A549 (cell line): Measurements from ENCODE around the gene GLB1L3. TPM values are rescaled to one million over a fixed set of nuclear protein-coding genes. Genes with fewer than 3 reads are reported as not detected.

ENCODE experiments used
- ATAC-seq, 2 experiments: fragments of 200-7000 bp in 1 of 2; fragments of >200 bp in 1 of 2; cut with Nextera tagmentation in 1 of 2; cut with Tn5 transposase in 1 of 2; 3 replicates each; pipeline versions ENCODE4 v1.8.0 to v1.9.1; 2018 to 2020; ENCODE audit warnings: mild to moderate bottlenecking in 1 of 2, moderate library complexity in 1 of 2
- CTCF ChIA-PET: fragments of 300-600 bp; sonication (Branson Sonifier 250); formaldehyde crosslinking; extraction: SDS; loops from one replicate; lab custom pipeline; 2021; ENCODE audit warnings: antibody characterized with exemption, inconsistent platforms; lab: Yijun Ruan, JAX
- POLR2A ChIA-PET: fragments of 350-600 bp; formaldehyde crosslinking; extraction: SDS; loops from one replicate; lab custom pipeline; 2021; ENCODE audit warnings: antibody characterized with exemption, inconsistent platforms; lab: Yijun Ruan, JAX
- DNase-seq, 2 experiments: peaks; one replicate each; pipeline versions ENCODE4 v3.0.0 to v3.0.0-alpha.2; 2011 to 2016; ENCODE audit warnings: low read depth in 1 of 2, low spot score in 1 of 2
- FAIRE-seq: peaks from 2 replicates; lab custom pipeline; 2011; peaks lifted over from hg19 to GRCh38; lab: Jason Lieb, UNC
- H3K27ac ChIP-seq, 2 experiments: fragments of >200 bp; sonication (Bioruptor Twin); formaldehyde crosslinking; 3 replicates each; pipeline ENCODE4 v1.5.1; 2016 to 2017
- H3K4me1 ChIP-seq: fragments of >200 bp; sonication (Bioruptor Twin); formaldehyde crosslinking; 3 replicates; pipeline ENCODE4 v1.6.1; 2016
- H3K4me2 ChIP-seq: fragments of >200 bp; sonication (Bioruptor Twin); formaldehyde crosslinking; 3 replicates; pipeline ENCODE4 v1.6.1; 2016
- H3K4me3 ChIP-seq: fragments of >200 bp; sonication (Bioruptor Twin); formaldehyde crosslinking; 3 replicates; pipeline ENCODE4 v1.5.1; 2016
- H3K9me3 ChIP-seq: fragments of >200 bp; sonication (Bioruptor Twin); formaldehyde crosslinking; 3 replicates; pipeline ENCODE4 v1.6.1; 2016
- BHLHE40 ChIP-seq: IDR thresholded peaks from 2 replicates; pipeline ENCODE4 v1.6.1; 2012; ENCODE audit warnings: low read depth, low read length, inconsistent platforms
- CBX2 ChIP-seq: fragments of 200-600 bp; sonication (generic); IDR thresholded peaks from 2 replicates; pipeline ENCODE4 v1.6.1; 2016; ENCODE audit warnings: low read depth, mild to moderate bottlenecking, borderline replicate concordance
- CBX8 ChIP-seq: fragments of 200-600 bp; sonication (generic); IDR thresholded peaks from 2 replicates; pipeline ENCODE4 v1.6.1; 2016
- CEBPB ChIP-seq, 2 experiments: fragments of >200 bp in 1 of 2; sonication (Bioruptor Twin) in 1 of 2; formaldehyde crosslinking in 1 of 2; IDR thresholded peaks; 2 replicates each; pipeline ENCODE4 v1.6.1; 2012 to 2016
- EHMT2 ChIP-seq: fragments of 200-600 bp; sonication (generic); IDR thresholded peaks from 2 replicates; pipeline ENCODE4 v1.6.1; 2016; ENCODE audit warnings: antibody characterized with exemption, low read depth, mild to moderate bottlenecking, moderate library complexity
- ESRRA ChIP-seq: fragments of 150-350 bp; IDR thresholded peaks from 2 replicates; pipeline ENCODE4 v1.6.1; 2014; ENCODE audit warnings: mild to moderate bottlenecking, low read length, borderline replicate concordance
- JUN ChIP-seq, 2 experiments: fragments of >200 bp; sonication (Bioruptor Twin); formaldehyde crosslinking; IDR thresholded peaks; 2 replicates in 1 of 2; 3 replicates in 1 of 2; pipeline ENCODE4 v1.6.1; 2016 to 2017
- KDM1A ChIP-seq: fragments of 200-600 bp; sonication (generic); IDR thresholded peaks from 2 replicates; pipeline ENCODE4 v1.6.1; 2016; ENCODE audit warnings: low read depth, mild to moderate bottlenecking
- MAZ ChIP-seq: fragments of 150-350 bp; IDR thresholded peaks from 2 replicates; pipeline ENCODE4 v1.6.1; 2014; ENCODE audit warnings: antibody characterized with exemption, low read depth, low read length, borderline replicate concordance
- MYC ChIP-seq: IDR thresholded peaks from 2 replicates; pipeline ENCODE4 v1.6.1; 2012; ENCODE audit warnings: mild to moderate bottlenecking, inconsistent platforms, low read length, improper control_type of control experiment, borderline replicate concordance
- NFE2L2 ChIP-seq: fragments of 150-350 bp; conservative IDR thresholded peaks from 2 replicates; pipeline ENCODE4 v1.6.1; 2014; ENCODE audit warnings: low read length
- NR3C1 ChIP-seq: fragments of >200 bp; sonication (Bioruptor Twin); formaldehyde crosslinking; IDR thresholded peaks from 3 replicates; pipeline ENCODE4 v1.6.1; 2017
- POLR2AphosphoS2 ChIP-seq: conservative IDR thresholded peaks from 2 replicates; pipeline ENCODE4 v1.6.1; 2012; ENCODE audit warnings: low read length, improper control_type of control experiment, inconsistent platforms
- RNF2 ChIP-seq: fragments of 200-600 bp; sonication (generic); IDR thresholded peaks from 2 replicates; pipeline ENCODE4 v1.6.1; 2016; ENCODE audit warnings: low read depth, mild to moderate bottlenecking, antibody characterized with exemption, moderate library complexity, borderline replicate concordance
- ZC3H11A ChIP-seq: fragments of 450-650 bp; IDR thresholded peaks from 2 replicates; pipeline ENCODE4 v1.6.1; 2014; ENCODE audit warnings: antibody characterized with exemption, mild to moderate bottlenecking
- ZFP36 ChIP-seq: fragments of 450-650 bp; IDR thresholded peaks from 2 replicates; pipeline ENCODE4 v1.6.1; 2014; ENCODE audit warnings: borderline replicate concordance; ENCODE audit not compliant: partially characterized antibody
- ZSCAN20 ChIP-seq: fragments of 250-450 bp; sonication (Bioruptor Pico); IDR thresholded peaks from 2 replicates; pipeline ENCODE4 v1.8.0; 2022; ENCODE audit warnings: mild to moderate bottlenecking, moderate library complexity
- WGBS: methylation state at CpG from one replicate; pipeline ENCODE4 v1.1.6; 2017; ENCODE audit errors: missing lambda C conversion rate; 5-methylcytosine and 5-hydroxymethylcytosine counted together
- polyA minus RNA-seq: library from RNA; depleted of rRNA, polyadenylated mRNA; stranded (reverse); fragments of >200 nt; gene quantifications from 2 replicates; pipeline ENCODE4 v1.2.3, GENCODE V29; 2011; rRNA and poly(A)+ RNA removed
- polyA plus RNA-seq, 4 experiments: library from polyadenylated mRNA; depleted of rRNA in 3 of 4; stranded (reverse); fragments of >200 nt; fragmentation: RNase III in 1 of 4; extraction: RNeasy Plus Mini Kit Qiagen cat#74134 plus additional on column Dnase treatment in 1 of 4; gene quantifications; 2 replicates in 3 of 4; 3 replicates in 1 of 4; pipeline ENCODE4 v1.2.3, GENCODE V29; 2011 to 2017
- TF ChIP-seq, protein P1 (sequence below): fragments of >200 bp; sonication (Bioruptor Twin); formaldehyde crosslinking; IDR thresholded peaks from 3 replicates; pipeline ENCODE4 v1.5.1; 2016
- TF ChIP-seq, protein P2 (sequence below): IDR thresholded peaks from 2 replicates; pipeline ENCODE4 v1.6.1; 2012
- TF ChIP-seq, protein P3 (sequence below): fragments of 250-450 bp; sonication (Bioruptor Pico); IDR thresholded peaks from 2 replicates; pipeline ENCODE4 v1.5.0; 2021; ENCODE audit warnings: mild to moderate bottlenecking, moderate library complexity, borderline replicate concordance
- TF ChIP-seq, protein P4 (sequence below): fragments of 250-450 bp; sonication (Bioruptor Pico); IDR thresholded peaks from 2 replicates; pipeline ENCODE4 v1.5.0; 2020; ENCODE audit warnings: low read depth, mild to moderate bottlenecking, moderate library complexity

The GLB1L3 gene, protein sequence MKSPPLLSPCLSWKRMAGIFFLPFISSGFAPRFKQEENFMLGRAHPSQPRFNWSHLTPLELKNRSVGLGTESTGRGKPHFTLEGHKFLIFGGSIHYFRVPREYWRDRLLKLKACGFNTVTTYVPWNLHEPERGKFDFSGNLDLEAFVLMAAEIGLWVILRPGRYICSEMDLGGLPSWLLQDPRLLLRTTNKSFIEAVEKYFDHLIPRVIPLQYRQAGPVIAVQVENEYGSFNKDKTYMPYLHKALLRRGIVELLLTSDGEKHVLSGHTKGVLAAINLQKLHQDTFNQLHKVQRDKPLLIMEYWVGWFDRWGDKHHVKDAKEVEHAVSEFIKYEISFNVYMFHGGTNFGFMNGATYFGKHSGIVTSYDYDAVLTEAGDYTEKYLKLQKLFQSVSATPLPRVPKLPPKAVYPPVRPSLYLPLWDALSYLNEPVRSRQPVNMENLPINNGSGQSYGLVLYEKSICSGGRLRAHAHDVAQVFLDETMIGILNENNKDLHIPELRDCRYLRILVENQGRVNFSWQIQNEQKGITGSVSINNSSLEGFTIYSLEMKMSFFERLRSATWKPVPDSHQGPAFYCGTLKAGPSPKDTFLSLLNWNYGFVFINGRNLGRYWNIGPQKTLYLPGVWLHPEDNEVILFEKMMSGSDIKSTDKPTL
- polyA plus RNA-seq (2011; rRNA removed) = not detected in 2 replicates
- polyA plus RNA-seq (2012; cell fraction: cytosol; rRNA removed) = not detected in 2 replicates
- 0.01 and 0.06 TPM in 2 replicates for polyA plus RNA-seq (2012; cell fraction: nucleus; rRNA removed)
- not detected in 3 replicates for polyA plus RNA-seq (2017; fragmentation: RNase III; extraction: RNeasy Plus Mini Kit Qiagen cat#74134 plus additional on column Dnase treatment)
- polyA minus RNA-seq = not detected in 2 replicates

DNA sequence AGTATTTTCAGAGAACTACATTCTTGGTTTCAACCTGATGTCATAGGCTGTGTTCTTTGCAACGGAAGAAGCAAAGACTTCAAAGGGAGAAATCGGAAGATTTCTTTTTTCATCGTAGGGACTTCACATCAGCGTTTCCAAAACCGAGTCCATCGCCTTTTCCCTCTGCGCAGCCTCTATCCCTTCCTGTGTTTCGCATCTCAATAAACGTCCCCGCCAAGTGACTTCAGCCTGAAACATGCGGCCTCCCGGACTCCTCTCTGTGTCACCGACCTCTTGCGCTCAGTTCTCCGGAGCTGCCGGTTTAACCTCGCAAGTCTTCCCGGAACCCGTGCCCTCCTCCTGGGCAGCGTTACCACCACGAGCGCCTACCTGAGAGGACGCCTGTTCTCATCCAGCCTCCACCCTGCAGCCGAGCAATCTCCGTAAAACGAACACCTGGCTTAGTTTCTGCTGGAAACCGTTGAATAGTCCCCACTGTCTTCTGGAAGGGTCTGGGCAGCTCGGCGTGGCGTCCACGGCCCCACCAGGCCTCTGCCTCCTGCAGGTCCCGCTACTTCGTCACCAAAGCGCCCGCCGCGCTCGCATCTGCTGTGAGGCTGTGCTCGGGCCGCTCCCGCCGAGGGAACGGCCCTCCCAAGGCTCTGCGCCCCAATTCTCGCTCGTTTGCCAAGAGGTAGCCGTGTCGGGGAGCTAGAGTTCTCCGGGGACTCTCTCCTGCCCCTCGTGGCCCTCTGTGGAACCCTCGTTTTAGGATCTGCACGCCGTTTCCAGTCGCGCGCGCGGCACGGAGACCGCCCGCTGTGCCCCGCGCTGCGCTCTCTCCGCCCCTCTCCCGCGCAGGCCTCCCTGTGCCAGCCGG, at the start of gene GLB1L3:
Gene GLB1L3, plus strand, starts transcription at position 846 of the 862 bp plus-strand sequence. CDS start 362 bp downstream, outside the sequence.
- Histone ChIP-seq H3K27ac (no peak within 1 kb of the TSS), H3K4me2 (peak within 1 kb of the TSS; percentile 87), H3K4me1 (peaks cover 3% of the 10 kb centered on the region; the same call in 1 of the 3 replicates), H3K4me3 (peak within 1 kb of the TSS; percentile 45), H3K9me3 (no peaks in the 10 kb centered on the region)
- ATAC-seq = peak; percentile 83 to 84
- peak; percentile 21 to 23 for DNase-seq
- FAIRE-seq = no peak
- peak; percentile 17 for TF ChIP-seq ZFP36
- TF ChIP-seq CBX8 = peak; percentile 79; the same call in 1 of the 2 replicates
- TF ChIP-seq ZSCAN20 (CRISPR knock-in tag) = no peak
- TF ChIP-seq RNF2 = peak; percentile 10; the same call in 1 of the 2 replicates
- TF ChIP-seq, protein P1, sequence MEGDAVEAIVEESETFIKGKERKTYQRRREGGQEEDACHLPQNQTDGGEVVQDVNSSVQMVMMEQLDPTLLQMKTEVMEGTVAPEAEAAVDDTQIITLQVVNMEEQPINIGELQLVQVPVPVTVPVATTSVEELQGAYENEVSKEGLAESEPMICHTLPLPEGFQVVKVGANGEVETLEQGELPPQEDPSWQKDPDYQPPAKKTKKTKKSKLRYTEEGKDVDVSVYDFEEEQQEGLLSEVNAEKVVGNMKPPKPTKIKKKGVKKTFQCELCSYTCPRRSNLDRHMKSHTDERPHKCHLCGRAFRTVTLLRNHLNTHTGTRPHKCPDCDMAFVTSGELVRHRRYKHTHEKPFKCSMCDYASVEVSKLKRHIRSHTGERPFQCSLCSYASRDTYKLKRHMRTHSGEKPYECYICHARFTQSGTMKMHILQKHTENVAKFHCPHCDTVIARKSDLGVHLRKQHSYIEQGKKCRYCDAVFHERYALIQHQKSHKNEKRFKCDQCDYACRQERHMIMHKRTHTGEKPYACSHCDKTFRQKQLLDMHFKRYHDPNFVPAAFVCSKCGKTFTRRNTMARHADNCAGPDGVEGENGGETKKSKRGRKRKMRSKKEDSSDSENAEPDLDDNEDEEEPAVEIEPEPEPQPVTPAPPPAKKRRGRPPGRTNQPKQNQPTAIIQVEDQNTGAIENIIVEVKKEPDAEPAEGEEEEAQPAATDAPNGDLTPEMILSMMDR = 0 out of 3 replicates have a peak, but pooled peaks have one; percentile 9
- ChIA-PET POLR2A (no interaction called here), CTCF (interaction anchor here (1.0 to 1.4 kb wide), 2 partner anchors 10 to 14 kb away, joined by 5 read pairs; no protein-coding TSS in a partner anchor)
- WGBS = 12% methylated on average over 34 of the region's 68 CpGs

DNA sequence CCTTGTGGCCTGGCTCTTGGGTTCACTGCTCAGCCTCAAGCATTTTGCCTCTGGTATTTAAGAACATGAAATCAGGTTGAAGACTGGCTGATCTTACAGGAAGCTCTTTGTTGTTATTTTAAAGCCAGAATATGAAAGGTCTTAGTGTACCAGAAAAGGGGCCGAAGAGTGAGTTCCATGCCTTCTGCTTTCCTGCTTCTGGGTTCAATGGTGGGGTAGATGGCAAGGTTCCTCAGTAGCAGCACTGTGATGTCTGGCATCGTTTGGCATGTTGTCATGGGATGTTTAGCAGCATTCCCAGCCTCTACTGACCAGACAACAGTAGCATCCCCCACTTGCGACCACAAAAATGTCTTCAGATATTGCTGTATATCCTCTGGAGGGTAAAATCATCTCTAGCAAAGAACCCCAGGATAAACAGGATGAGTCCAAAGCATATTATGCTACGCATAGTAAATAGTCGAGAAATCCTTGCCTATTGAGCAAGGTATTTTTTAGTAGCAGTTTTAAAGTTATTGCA, 49.3 kb upstream of the GLB1L3 start:
- no peak for ATAC-seq
- H3K4me1 ChIP-seq = peaks cover 17% of the 10 kb centered on the region; the same call in 1 of the 3 replicates
- FAIRE-seq = no peak

More for the DNA sequence above, 49.3 kb upstream of the GLB1L3 start:
- CTCF ChIA-PET = interaction anchor here (0.8 kb wide), 1 partner anchor 176 kb away, joined by 3 read pairs; no protein-coding TSS in a partner anchor
- no peak for DNase-seq
- no peak overlapping the region for H3K27ac ChIP-seq
- H3K9me3 ChIP-seq = no peaks in the 10 kb centered on the region
- 85% methylated on average over 5 of the region's 5 CpGs for WGBS
- POLR2A ChIA-PET = no interaction called here
- TF ChIP-seq, protein P1 = no peak
- TF ChIP-seq, protein P2, sequence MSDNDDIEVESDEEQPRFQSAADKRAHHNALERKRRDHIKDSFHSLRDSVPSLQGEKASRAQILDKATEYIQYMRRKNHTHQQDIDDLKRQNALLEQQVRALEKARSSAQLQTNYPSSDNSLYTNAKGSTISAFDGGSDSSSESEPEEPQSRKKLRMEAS = no peak
- TF ChIP-seq BHLHE40 (no peak), MYC (no peak), ZSCAN20 (CRISPR knock-in tag) (no peak), CEBPB (IDR thresholded peaks at IDR 0.05) (no peak), NFE2L2 (no peak), EHMT2 (no peak), JUN (IDR thresholded peaks at IDR 0.05) (no peak), POLR2AphosphoS2 (no peak), ESRRA (no peak), CBX2 (no peak), MAZ (no peak), ZC3H11A (no peak), NR3C1 (no peak), KDM1A (no peak)
- TF ChIP-seq, protein P3, sequence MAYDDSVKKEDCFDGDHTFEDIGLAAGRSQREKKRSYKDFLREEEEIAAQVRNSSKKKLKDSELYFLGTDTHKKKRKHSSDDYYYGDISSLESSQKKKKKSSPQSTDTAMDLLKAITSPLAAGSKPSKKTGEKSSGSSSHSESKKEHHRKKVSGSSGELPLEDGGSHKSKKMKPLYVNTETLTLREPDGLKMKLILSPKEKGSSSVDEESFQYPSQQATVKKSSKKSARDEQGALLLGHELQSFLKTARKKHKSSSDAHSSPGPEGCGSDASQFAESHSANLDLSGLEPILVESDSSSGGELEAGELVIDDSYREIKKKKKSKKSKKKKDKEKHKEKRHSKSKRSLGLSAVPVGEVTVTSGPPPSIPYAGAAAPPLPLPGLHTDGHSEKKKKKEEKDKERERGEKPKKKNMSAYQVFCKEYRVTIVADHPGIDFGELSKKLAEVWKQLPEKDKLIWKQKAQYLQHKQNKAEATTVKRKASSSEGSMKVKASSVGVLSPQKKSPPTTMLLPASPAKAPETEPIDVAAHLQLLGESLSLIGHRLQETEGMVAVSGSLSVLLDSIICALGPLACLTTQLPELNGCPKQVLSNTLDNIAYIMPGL = no peak
- TF ChIP-seq, protein P4, sequence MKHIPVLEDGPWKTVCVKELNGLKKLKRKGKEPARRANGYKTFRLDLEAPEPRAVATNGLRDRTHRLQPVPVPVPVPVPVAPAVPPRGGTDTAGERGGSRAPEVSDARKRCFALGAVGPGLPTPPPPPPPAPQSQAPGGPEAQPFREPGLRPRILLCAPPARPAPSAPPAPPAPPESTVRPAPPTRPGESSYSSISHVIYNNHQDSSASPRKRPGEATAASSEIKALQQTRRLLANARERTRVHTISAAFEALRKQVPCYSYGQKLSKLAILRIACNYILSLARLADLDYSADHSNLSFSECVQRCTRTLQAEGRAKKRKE (CRISPR knock-in tag) = no peak
- H3K4me3 ChIP-seq = no peak overlapping the region
- 0 out of 3 replicates have a peak overlapping the region, but pooled peaks have one; percentile 96 for H3K4me2 ChIP-seq
